GM23338 (cell line): ENCODE data around the gene PDE5A. TPM values are rescaled to one million over a fixed set of nuclear protein-coding genes. Genes with fewer than 3 reads are reported as not detected.

ENCODE experiments used
- ATAC-seq: fragments of 200-7000 bp; cut with Tn5 transposase; 3 replicates; pipeline ENCODE4 v1.9.1; 2020
- DNase-seq: peaks from one replicate; pipeline ENCODE4 v3.0.0-alpha.2; 2015; ENCODE audit warnings: low spot score
- H2AFZ ChIP-seq: fragments of 200-600 bp; sonication (generic); 2 replicates; pipeline ENCODE4 v1.8.0; 2016; ENCODE audit warnings: antibody characterized with exemption, mild to moderate bottlenecking, moderate library complexity
- H3F3A ChIP-seq: fragments of 200-600 bp; sonication (generic); replicated peaks from 2 replicates; pipeline ENCODE4 v1.8.0; 2017; ENCODE audit warnings: antibody characterized with exemption, mixed run types, low read depth
- H3K27ac ChIP-seq: fragments of 200-600 bp; sonication (generic); 2 replicates; pipeline ENCODE4 v1.6.1; 2016; ENCODE audit warnings: low read depth
- H3K27me3 ChIP-seq: fragments of 200-600 bp; sonication (generic); 2 replicates; pipeline ENCODE4 v1.8.0; 2016; ENCODE audit warnings: mild to moderate bottlenecking, mixed run types, moderate library complexity; ENCODE audit not compliant: insufficient read depth
- H3K36me3 ChIP-seq: fragments of 200-600 bp; sonication (generic); 2 replicates; pipeline ENCODE4 v1.8.0; 2016; ENCODE audit warnings: mild to moderate bottlenecking; ENCODE audit not compliant: insufficient read depth
- H3K4me1 ChIP-seq: fragments of 200-600 bp; sonication (generic); 2 replicates; pipeline ENCODE4 v1.8.0; 2016; ENCODE audit warnings: mild to moderate bottlenecking, moderate library complexity; ENCODE audit not compliant: insufficient read depth
- H3K4me2 ChIP-seq: fragments of 200-600 bp; sonication (generic); 2 replicates; pipeline ENCODE4 v1.7.1; 2017; ENCODE audit warnings: mixed run types
- H3K4me3 ChIP-seq: fragments of 200-600 bp; sonication (generic); 2 replicates; pipeline ENCODE4 v1.6.1; 2016; ENCODE audit warnings: mixed run types
- H3K79me2 ChIP-seq: fragments of 200-600 bp; sonication (generic); replicated peaks from 2 replicates; pipeline ENCODE4 v1.8.0; 2017; ENCODE audit warnings: mild to moderate bottlenecking; ENCODE audit not compliant: insufficient read depth
- H3K9me2 ChIP-seq: fragments of 200-600 bp; sonication (generic); 2 replicates; pipeline ENCODE4 v1.8.0; 2017; ENCODE audit not compliant: insufficient read depth
- H4K20me1 ChIP-seq: fragments of 200-600 bp; sonication (generic); replicated peaks from 2 replicates; pipeline ENCODE4 v1.8.0; 2017; ENCODE audit warnings: mild to moderate bottlenecking; ENCODE audit not compliant: insufficient read depth
- H3K27ac Mint-ChIP-seq: 2 replicates; pipeline ENCODE4 v1.8.0; 2020; ENCODE audit warnings: inconsistent platforms, mild to moderate bottlenecking, moderate library complexity, mixed read lengths
- H3K27me3 Mint-ChIP-seq: 3 replicates; pipeline ENCODE4 v1.8.0; 2022; ENCODE audit warnings: low read depth, mild to moderate bottlenecking, moderate library complexity, mixed read lengths, inconsistent platforms; ENCODE audit not compliant: insufficient read depth, poor library complexity
- H3K36me3 Mint-ChIP-seq: 3 replicates; pipeline ENCODE4 v1.8.0; 2021; ENCODE audit warnings: low read depth, mild to moderate bottlenecking, inconsistent platforms, moderate library complexity, mixed read lengths
- H3K4me1 Mint-ChIP-seq: 3 replicates; pipeline ENCODE4 v1.8.0; 2020; ENCODE audit warnings: mild to moderate bottlenecking, inconsistent platforms, mixed read lengths
- H3K4me3 Mint-ChIP-seq: 3 replicates; pipeline ENCODE4 v1.8.0; 2021; ENCODE audit warnings: moderate library complexity, mild to moderate bottlenecking, inconsistent platforms, mixed read lengths
- H3K9me3 Mint-ChIP-seq: 3 replicates; pipeline ENCODE4 v1.8.0; 2020; ENCODE audit warnings: moderate library complexity, mild to moderate bottlenecking, inconsistent platforms, mixed read lengths
- CTCF ChIP-seq, 2 experiments: fragments of 200-600 bp in 1 of 2; sonication (generic) in 1 of 2; conservative IDR thresholded peaks; 2 replicates each; pipeline versions ENCODE4 v1.5.1 to v1.6.1; 2016 to 2017; ENCODE audit warnings: antibody characterized with exemption in 2 of 2, low read depth in 2 of 2, mild to moderate bottlenecking in 2 of 2, moderate library complexity in 1 of 2
- EZH2 ChIP-seq: fragments of 200-600 bp; sonication (generic); IDR thresholded peaks from one replicate; pipeline ENCODE4 v1.8.0; 2017; ENCODE audit warnings: antibody characterized with exemption, mild to moderate bottlenecking, low read depth; ENCODE audit not compliant: unreplicated experiment
- JUNB ChIP-seq: IDR thresholded peaks from one replicate; pipeline ENCODE4 v1.6.1; 2016; ENCODE audit warnings: antibody characterized with exemption; ENCODE audit not compliant: unreplicated experiment
- POLR2AphosphoS5 ChIP-seq: IDR thresholded peaks from 2 replicates; pipeline ENCODE4 v1.6.1; 2016; ENCODE audit warnings: antibody characterized with exemption, low read depth
- REST ChIP-seq: IDR thresholded peaks from one replicate; pipeline ENCODE4 v1.6.1; 2018; ENCODE audit warnings: antibody characterized with exemption; ENCODE audit not compliant: unreplicated experiment
- STAT1 ChIP-seq: IDR thresholded peaks from one replicate; pipeline ENCODE4 v1.6.1; 2016; ENCODE audit warnings: antibody characterized with exemption; ENCODE audit not compliant: unreplicated experiment
- ZNF114 ChIP-seq: fragments of 250-450 bp; sonication (Bioruptor Pico); IDR thresholded peaks from 2 replicates; pipeline ENCODE4 v1.5.0; 2020; ENCODE audit warnings: mild to moderate bottlenecking, moderate library complexity
- ZNF462 ChIP-seq: fragments of 250-450 bp; sonication (Bioruptor Pico); IDR thresholded peaks from 2 replicates; pipeline ENCODE4 v1.5.0; 2020; ENCODE audit warnings: mild to moderate bottlenecking, moderate library complexity
- polyA plus RNA-seq: library from polyadenylated mRNA; unstranded; fragments of >200 nt; fragmentation: Nextera tagmentation; extraction: Ambion mirVana; gene quantifications from 2 replicates; pipeline ENCODE4 v1.2.1, GENCODE V29; 2016
- total RNA-seq: library from RNA; depleted of rRNA; stranded (reverse); fragments of >200 nt; shearing (Covaris generic); gene quantifications from 2 replicates; pipeline ENCODE4 v1.2.3, GENCODE V29; 2014
- TF ChIP-seq, protein P1 (sequence below): IDR thresholded peaks from 2 replicates; pipeline ENCODE4 v1.6.1; 2016; ENCODE audit warnings: antibody characterized with exemption

PDE5A gene
- total and polyA plus RNA-seq, 2 experiments from 2014 or later = 15.0 to 22.6 TPM

DNA sequence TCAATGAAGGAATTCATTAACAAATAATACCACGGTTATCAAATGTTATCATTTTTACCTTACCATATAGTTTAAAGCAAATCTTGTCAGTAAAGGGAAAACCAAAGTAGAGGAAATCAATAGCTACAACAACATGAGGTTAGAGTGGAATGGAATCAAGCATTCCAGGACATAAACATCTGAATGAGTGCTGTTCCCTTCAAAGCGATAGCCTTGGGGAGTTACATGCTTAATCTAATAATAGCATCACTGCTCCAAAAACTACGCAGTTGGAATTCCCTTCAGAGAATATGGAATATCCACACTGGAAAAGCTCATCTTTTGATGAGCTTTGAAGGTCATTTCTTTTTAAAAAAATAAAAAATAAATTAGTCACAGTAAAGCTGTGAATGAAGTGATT, 31.2 kb downstream of the PDE5A start:
- Mint-ChIP-seq H3K4me1 (peaks cover 41% of the 10 kb centered on the region), H3K36me3 (peaks cover 33% of the 10 kb centered on the region), H3K27ac (peak overlapping the region; percentile 74; the same call in 1 of the 2 replicates), H3K9me3 (peaks cover 13% of the 10 kb centered on the region), H3K4me3 (no peak overlapping the region), H3K27me3 (peaks cover 1% of the 10 kb centered on the region)
- ATAC-seq (peak; percentile 81), DNase-seq (peak; percentile 68)
- H3K27me3 ChIP-seq = no peaks in the 10 kb centered on the region
- H3K27ac ChIP-seq = no peak overlapping the region
- H2AFZ ChIP-seq = no peak overlapping the region
- H3K9me2 ChIP-seq = no peaks in the 10 kb centered on the region
- H3F3A ChIP-seq = no peaks in the 10 kb centered on the region
- TF ChIP-seq, protein P1, sequence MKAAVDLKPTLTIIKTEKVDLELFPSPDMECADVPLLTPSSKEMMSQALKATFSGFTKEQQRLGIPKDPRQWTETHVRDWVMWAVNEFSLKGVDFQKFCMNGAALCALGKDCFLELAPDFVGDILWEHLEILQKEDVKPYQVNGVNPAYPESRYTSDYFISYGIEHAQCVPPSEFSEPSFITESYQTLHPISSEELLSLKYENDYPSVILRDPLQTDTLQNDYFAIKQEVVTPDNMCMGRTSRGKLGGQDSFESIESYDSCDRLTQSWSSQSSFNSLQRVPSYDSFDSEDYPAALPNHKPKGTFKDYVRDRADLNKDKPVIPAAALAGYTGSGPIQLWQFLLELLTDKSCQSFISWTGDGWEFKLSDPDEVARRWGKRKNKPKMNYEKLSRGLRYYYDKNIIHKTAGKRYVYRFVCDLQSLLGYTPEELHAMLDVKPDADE = no peak
- H3K4me1 ChIP-seq = peaks cover 43% of the 10 kb centered on the region
- H3K4me2 ChIP-seq = peak overlapping the region; percentile 10; the same call in 1 of the 2 replicates
- peaks cover 24% of the 10 kb centered on the region for H3K79me2 ChIP-seq
- peak overlapping the region; percentile 11; the same call in 1 of the 2 replicates for H3K4me3 ChIP-seq
- no peaks in the 10 kb centered on the region for H4K20me1 ChIP-seq
- H3K36me3 ChIP-seq = no peaks in the 10 kb centered on the region; the same call in 1 of the 2 replicates

- Mint-ChIP-seq H3K27me3 (peaks cover 1% of the 10 kb centered on the region), H3K36me3 (peaks cover 6% of the 10 kb centered on the region), H3K27ac (no peak overlapping the region; the same call in 1 of the 2 replicates), H3K4me1 (peaks cover 41% of the 10 kb centered on the region), H3K9me3 (peaks cover 5% of the 10 kb centered on the region), H3K4me3 (no peak overlapping the region)
- Histone ChIP-seq H3F3A (no peaks in the 10 kb centered on the region), H3K27ac (no peak overlapping the region), H3K4me1 (peaks cover 41% of the 10 kb centered on the region), H4K20me1 (no peaks in the 10 kb centered on the region), H3K4me2 (no peak overlapping the region), H3K79me2 (peaks cover 9% of the 10 kb centered on the region; the same call in 1 of the 2 replicates), H3K4me3 (no peak overlapping the region), H3K27me3 (no peaks in the 10 kb centered on the region), H3K9me2 (no peaks in the 10 kb centered on the region), H2AFZ (no peak overlapping the region), H3K36me3 (no peaks in the 10 kb centered on the region)
- ATAC-seq (no peak), DNase-seq (no peak)
- TF ChIP-seq JUNB (no peak), EZH2 (no peak), POLR2AphosphoS5 (no peak), ZNF114 (no peak), CTCF (conservative IDR thresholded peaks at IDR 0.05; ENCODE audit: low read depth in 2 of 2) (no peak), ZNF462 (CRISPR knock-in tag) (no peak), REST (no peak), STAT1 (no peak)
These were observed 34.9 kb downstream of the PDE5A start for GRCh38 chr4:119593698-119594097.
